Endothelial cell of umbilical vein (primary cell): ENCODE results near the gene XYLT1. TPM values are rescaled to one million over a fixed set of nuclear protein-coding genes. Genes with fewer than 3 reads are reported as not detected.

Source experiments
- BruUV-seq: library from RNA; stranded (reverse); fragments of 400-500 nt; replicated peaks from 2 replicates; lab custom pipeline; 2021; lab: Mats Ljungman, UMichigan
- CTCF ChIA-PET: fragments of 300-600, 350-600 bp; sonication (Branson Sonifier 250); formaldehyde crosslinking; loops from one replicate; lab custom pipeline; 2021; ENCODE audit warnings: antibody characterized with exemption, inconsistent platforms; lab: Charles Lee
- POLR2A ChIA-PET: fragments of 300-600, 350-600 bp; sonication (Branson Sonifier 250); formaldehyde crosslinking; loops from one replicate; lab custom pipeline; 2021; ENCODE audit warnings: antibody characterized with exemption, inconsistent platforms; lab: Charles Lee
- DNase-seq: peaks from one replicate; pipeline ENCODE4 v3.0.0-alpha.2; 2011; ENCODE audit warnings: low read depth, low spot score
- FAIRE-seq: peaks from 2 replicates; lab custom pipeline; 2011; peaks lifted over from hg19 to GRCh38; lab: Jason Lieb, UNC
- H2AFZ ChIP-seq: 2 replicates; pipeline ENCODE4 v1.6.0; 2012; ENCODE audit warnings: low read depth, low read length, control low read depth, inconsistent platforms
- H3K27ac ChIP-seq: 2 replicates; pipeline ENCODE4 v1.5.1; 2011; ENCODE audit warnings: low read depth, mild to moderate bottlenecking, control low read depth, low read length, moderate library complexity; ENCODE audit not compliant: insufficient read depth
- H3K27me3 ChIP-seq, 2 experiments: 2 replicates each; pipeline versions ENCODE4 v1.6.0 to v1.6.1; 2011; ENCODE audit warnings: low read length in 2 of 2, mixed read lengths in 1 of 2; ENCODE audit not compliant: control insufficient read depth in 2 of 2, insufficient read depth in 2 of 2
- H3K36me3 ChIP-seq, 2 experiments: 2 replicates in 1 of 2; 3 replicates in 1 of 2; pipeline ENCODE4 v1.5.1; 2011; ENCODE audit warnings: low read length in 2 of 2, mild to moderate bottlenecking in 1 of 2, moderate library complexity in 1 of 2; ENCODE audit not compliant: control insufficient read depth in 2 of 2, insufficient read depth in 2 of 2; ENCODE audit errors: extremely low read depth in 1 of 2
- H3K4me1 ChIP-seq: 3 replicates; pipeline ENCODE4 v1.5.1; 2011; ENCODE audit warnings: mild to moderate bottlenecking, low read length; ENCODE audit not compliant: control insufficient read depth, insufficient read depth; ENCODE audit errors: extremely low read depth
- H3K4me2 ChIP-seq: 2 replicates; pipeline ENCODE4 v1.6.1; 2011; ENCODE audit warnings: low read length, control low read depth, mixed read lengths; ENCODE audit not compliant: insufficient read depth
- H3K4me3 ChIP-seq, 3 experiments: fragments of 200-600 bp in 1 of 3; sonication (generic), shearing (Covaris generic) in 1 of 3; replicated peaks in 1 of 3; 2 replicates each; pipeline ENCODE4 v1.5.1; 2011 to 2016; ENCODE audit warnings: control low read depth in 3 of 3, low read length in 3 of 3, mild to moderate bottlenecking in 2 of 3, inconsistent platforms in 1 of 3, low read depth in 1 of 3, moderate library complexity in 1 of 3; ENCODE audit not compliant: insufficient read depth in 1 of 3
- H3K79me2 ChIP-seq: 2 replicates; pipeline ENCODE4 v1.6.0; 2012; ENCODE audit warnings: low read length, inconsistent platforms; ENCODE audit not compliant: control insufficient read depth, insufficient read depth
- H3K9ac ChIP-seq: replicated peaks from 2 replicates; pipeline ENCODE3; 2011; ENCODE audit warnings: low read length, control low read depth; ENCODE audit not compliant: insufficient read depth; ENCODE audit errors: extremely low read depth
- H3K9me1 ChIP-seq: replicated peaks from 3 replicates; pipeline ENCODE4 v1.6.0; 2011; ENCODE audit warnings: mild to moderate bottlenecking, low read length; ENCODE audit not compliant: control insufficient read depth, insufficient read depth; ENCODE audit errors: extremely low read depth
- H3K9me3 ChIP-seq: replicated peaks from 2 replicates; pipeline ENCODE4 v1.5.1; 2012; ENCODE audit warnings: low read length, inconsistent platforms; ENCODE audit not compliant: control insufficient read depth, insufficient read depth
- H4K20me1 ChIP-seq: replicated peaks from 2 replicates; pipeline ENCODE3; 2011; ENCODE audit warnings: mild to moderate bottlenecking, low read length; ENCODE audit not compliant: control insufficient read depth, insufficient read depth; ENCODE audit errors: extremely low read depth
- EZH2 ChIP-seq: IDR thresholded peaks from 2 replicates; pipeline ENCODE4 v1.6.1; 2012; ENCODE audit warnings: borderline replicate concordance, low read depth, mild to moderate bottlenecking, moderate library complexity, low read length, inconsistent platforms; ENCODE audit not compliant: severe bottlenecking
- FOS ChIP-seq: IDR thresholded peaks from 2 replicates; pipeline ENCODE4 v1.6.1; 2011; ENCODE audit warnings: mild to moderate bottlenecking, low read length, moderate library complexity, borderline replicate concordance; ENCODE audit not compliant: insufficient read depth
- GATA2 ChIP-seq: IDR thresholded peaks from 2 replicates; pipeline ENCODE4 v1.7.0; 2011; ENCODE audit warnings: low read depth, mild to moderate bottlenecking, moderate library complexity, mixed read lengths, low read length; ENCODE audit not compliant: insufficient read length, insufficient read depth
- JUN ChIP-seq: IDR thresholded peaks from 2 replicates; pipeline ENCODE4 v1.6.1; 2011; ENCODE audit warnings: borderline replicate concordance, low read depth; ENCODE audit not compliant: insufficient read length, insufficient read depth
- MYC ChIP-seq: IDR thresholded peaks from one replicate; pipeline ENCODE4 v1.6.1; 2011; ENCODE audit warnings: mild to moderate bottlenecking, low read depth, low read length
- POLR2A ChIP-seq: IDR thresholded peaks from 2 replicates; pipeline ENCODE4 v1.6.1; 2012; ENCODE audit warnings: low read depth, mild to moderate bottlenecking, control low read depth, low read length
- POLR2AphosphoS5 ChIP-seq: IDR thresholded peaks from 2 replicates; pipeline ENCODE4 v1.6.1; 2012; ENCODE audit warnings: low read depth, mild to moderate bottlenecking, control low read depth, low read length, moderate library complexity; ENCODE audit not compliant: insufficient read depth
- dilution Hi-C: fragments of 300-500 bp; cut with MboI; formaldehyde crosslinking; loops from one replicate; pipeline ENCODE4 v1.15.0; 2019; ENCODE audit warnings: low sequenced_read_pairs; ENCODE audit not compliant: extremely low pct_ligation_motif_present
- intact Hi-C: fragments of 100-400 bp; cut with micrococcal nuclease; formaldehyde crosslinking; loops from one replicate; pipeline ENCODE4 v1.10.0; 2022
- polyA plus RNA-seq, 4 experiments: library from polyadenylated mRNA; depleted of rRNA in 3 of 4; stranded (reverse) in 3 of 4; unstranded in 1 of 4; fragments of >200 nt; gene quantifications; 2 replicates each; pipeline versions ENCODE4 v1.2.1 to v1.2.3, GENCODE V29; 2011 to 2012; ENCODE audit warnings: missing spikeins in 1 of 4
- total RNA-seq: library from RNA; stranded (reverse); gene quantifications from 2 replicates; pipeline ENCODE4 v1.2.3, GENCODE V29; 2021
- TF ChIP-seq, protein P1 (sequence below): IDR thresholded peaks from 2 replicates; pipeline ENCODE4 v1.6.1; 2011; ENCODE audit not compliant: insufficient read depth, insufficient read length
- TF ChIP-seq, protein P2 (sequence below), 2 donors: IDR thresholded peaks; 1 replicate in 1 of 2; 2 replicates in 1 of 2; pipeline ENCODE4 v1.5.1; 2011; ENCODE audit warnings: low read length in 2 of 2, mild to moderate bottlenecking in 2 of 2, moderate library complexity in 2 of 2, control low read depth in 1 of 2, inconsistent platforms in 1 of 2, low read depth in 1 of 2; ENCODE audit not compliant: insufficient read depth in 1 of 2; ENCODE audit errors: extremely low read depth in 1 of 2

XYLT1 gene
- total and polyA plus RNA-seq, 2 donors (not counting 3 experiments of a cell fraction or from before 2014, with no cell fraction given): 0.63 to 2.9 TPM

DNA sequence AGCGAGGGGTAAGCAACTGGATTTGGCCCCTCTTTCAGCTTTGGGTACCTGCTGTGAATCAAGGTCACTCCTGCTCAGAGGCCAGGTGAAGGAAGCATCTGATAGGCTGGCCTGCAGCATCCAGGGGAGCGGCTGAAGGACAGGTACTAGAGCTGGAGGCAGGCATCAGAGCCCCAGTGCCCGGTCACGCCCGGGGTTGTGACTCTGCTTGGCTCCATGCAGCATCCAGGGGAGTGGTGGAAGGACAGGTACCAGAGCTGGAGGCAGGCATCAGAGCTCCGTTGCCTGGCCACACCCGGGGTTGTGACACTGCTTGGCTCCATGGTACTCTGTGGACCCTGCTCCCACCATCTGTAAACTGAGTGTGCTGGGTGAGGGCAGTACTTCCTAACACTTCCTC is 189.7 kb downstream of the XYLT1 start:
- Histone ChIP-seq H3K4me1 (no peaks in the 10 kb centered on the region), H2AFZ (no peak overlapping the region), H3K4me2 (no peak overlapping the region), H3K36me3 (no peaks in the 10 kb centered on the region), H3K9me3 (no peaks in the 10 kb centered on the region), H3K27ac (no peak overlapping the region), H3K27me3 (no peaks in the 10 kb centered on the region), H3K9me1 (no peaks in the 10 kb centered on the region), H4K20me1 (no peaks in the 10 kb centered on the region), H3K4me3 (no peak overlapping the region), H3K79me2 (no peaks in the 10 kb centered on the region), H3K9ac (no peak overlapping the region)
- DNase-seq (no peak), FAIRE-seq (no peak)
- POLR2A ChIA-PET: no interaction called here
- CTCF ChIA-PET: no interaction called here
- dilution Hi-C loops: no loop called here
- TF ChIP-seq GATA2 (no peak), POLR2AphosphoS5 (no peak), POLR2A (no peak), JUN (no peak), FOS (no peak), MYC (no peak), EZH2 (no peak)
- TF ChIP-seq, protein P1, sequence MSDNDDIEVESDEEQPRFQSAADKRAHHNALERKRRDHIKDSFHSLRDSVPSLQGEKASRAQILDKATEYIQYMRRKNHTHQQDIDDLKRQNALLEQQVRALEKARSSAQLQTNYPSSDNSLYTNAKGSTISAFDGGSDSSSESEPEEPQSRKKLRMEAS: no peak
- TF ChIP-seq, protein P2, sequence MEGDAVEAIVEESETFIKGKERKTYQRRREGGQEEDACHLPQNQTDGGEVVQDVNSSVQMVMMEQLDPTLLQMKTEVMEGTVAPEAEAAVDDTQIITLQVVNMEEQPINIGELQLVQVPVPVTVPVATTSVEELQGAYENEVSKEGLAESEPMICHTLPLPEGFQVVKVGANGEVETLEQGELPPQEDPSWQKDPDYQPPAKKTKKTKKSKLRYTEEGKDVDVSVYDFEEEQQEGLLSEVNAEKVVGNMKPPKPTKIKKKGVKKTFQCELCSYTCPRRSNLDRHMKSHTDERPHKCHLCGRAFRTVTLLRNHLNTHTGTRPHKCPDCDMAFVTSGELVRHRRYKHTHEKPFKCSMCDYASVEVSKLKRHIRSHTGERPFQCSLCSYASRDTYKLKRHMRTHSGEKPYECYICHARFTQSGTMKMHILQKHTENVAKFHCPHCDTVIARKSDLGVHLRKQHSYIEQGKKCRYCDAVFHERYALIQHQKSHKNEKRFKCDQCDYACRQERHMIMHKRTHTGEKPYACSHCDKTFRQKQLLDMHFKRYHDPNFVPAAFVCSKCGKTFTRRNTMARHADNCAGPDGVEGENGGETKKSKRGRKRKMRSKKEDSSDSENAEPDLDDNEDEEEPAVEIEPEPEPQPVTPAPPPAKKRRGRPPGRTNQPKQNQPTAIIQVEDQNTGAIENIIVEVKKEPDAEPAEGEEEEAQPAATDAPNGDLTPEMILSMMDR (IDR thresholded peaks at IDR 0.05; ENCODE audit: extremely low read depth in 1 of 2, insufficient read depth in 1 of 2, low read depth in 1 of 2, low read length in 2 of 2): no peak
- BruUV-seq: no TSS peak
- intact Hi-C loops: no loop called here
